ENCODE data around the gene LLGL1. TPM values are rescaled to one million over a fixed set of nuclear protein-coding genes. Genes with fewer than 3 reads are reported as not detected.

The LLGL1 gene
- total RNA-seq, 1 donor from 2014 or later: 43.5 TPM

GRCh38 chr17:18224387-18225120, 881 bp upstream of the LLGL1 start:
- H3K4me3 ChIP-seq (ENCODE audit: insufficient read depth, low read depth, low read length): peak overlapping the region; percentile 53

GRCh38 chr17:18225642-18226283, 328 bp downstream of the LLGL1 start:
- H3K27me3 Mint-ChIP-seq (ENCODE audit: low read depth, unreplicated experiment): no peaks in the 10 kb centered on the region
- peak overlapping the region; percentile 95 for H3K4me3 ChIP-seq (ENCODE audit: insufficient read depth, low read depth, low read length)
- H3K9me3 ChIP-seq (ENCODE audit: insufficient read depth, low read depth, low read length): no peaks in the 10 kb centered on the region
- no peaks in the 10 kb centered on the region for H3K27me3 ChIP-seq (ENCODE audit: insufficient read depth, low read length)
- peak overlapping the region; percentile 82 for H3K27ac Mint-ChIP-seq (ENCODE audit: unreplicated experiment)
- no peak for FAIRE-seq
- TF ChIP-seq CTCF (IDR thresholded peaks at IDR 0.05; ENCODE audit: insufficient read depth, low read depth, low read length): no peak
- no peak for TF ChIP-seq EZH2 (IDR thresholded peaks at IDR 0.05; ENCODE audit: insufficient read depth, low read length)
- no peak for DNase-seq (ENCODE audit: low read depth)
- H2AFZ ChIP-seq (ENCODE audit: low read depth, low read length): peak overlapping the region; percentile 88
- H3K4me2 ChIP-seq (ENCODE audit: low read length): peak overlapping the region; percentile 100
- peaks cover 27% of the 10 kb centered on the region for H3K4me1 ChIP-seq (ENCODE audit: insufficient read depth, low read length)
- H3K79me2 ChIP-seq (ENCODE audit: insufficient read depth, low read length): peaks cover 50% of the 10 kb centered on the region
- H4K20me1 ChIP-seq (ENCODE audit: insufficient read depth, low read length): peaks cover 49% of the 10 kb centered on the region
- H3K4me1 Mint-ChIP-seq (ENCODE audit: low read depth, unreplicated experiment): peaks cover 5% of the 10 kb centered on the region
- H3K9ac ChIP-seq (ENCODE audit: low read length): peak overlapping the region; percentile 97
- H3K9me3 Mint-ChIP-seq (ENCODE audit: unreplicated experiment): peaks cover 2% of the 10 kb centered on the region
- no peaks in the 10 kb centered on the region for H3K36me3 ChIP-seq (ENCODE audit: insufficient read depth, low read length)
- peak overlapping the region; percentile 100 for H3K4me3 Mint-ChIP-seq (ENCODE audit: unreplicated experiment)
- no peak overlapping the region for H3K27ac ChIP-seq (ENCODE audit: low read depth, low read length)
- no peaks in the 10 kb centered on the region for H3K36me3 Mint-ChIP-seq (ENCODE audit: low read depth, unreplicated experiment)

More at GRCh38 chr17:18224387-18225120, 881 bp upstream of the LLGL1 start:
- Mint-ChIP-seq H3K36me3 (ENCODE audit: low read depth, unreplicated experiment) (no peaks in the 10 kb centered on the region), H3K27ac (ENCODE audit: unreplicated experiment) (peak overlapping the region; percentile 94), H3K27me3 (ENCODE audit: low read depth, unreplicated experiment) (no peaks in the 10 kb centered on the region), H3K4me1 (ENCODE audit: low read depth, unreplicated experiment) (peaks cover 5% of the 10 kb centered on the region), H3K9me3 (ENCODE audit: unreplicated experiment) (peaks cover 2% of the 10 kb centered on the region), H3K4me3 (ENCODE audit: unreplicated experiment) (peak overlapping the region; percentile 88)
- DNase-seq (ENCODE audit: low read depth) (no peak), FAIRE-seq (no peak)
- Histone ChIP-seq H3K4me1 (ENCODE audit: insufficient read depth, low read length) (peaks cover 27% of the 10 kb centered on the region), H3K27ac (ENCODE audit: low read depth, low read length) (no peak overlapping the region), H3K4me2 (ENCODE audit: low read length) (peak overlapping the region; percentile 87), H4K20me1 (ENCODE audit: insufficient read depth, low read length) (peaks cover 37% of the 10 kb centered on the region), H2AFZ (ENCODE audit: low read depth, low read length) (peak overlapping the region; percentile 84), H3K9me3 (ENCODE audit: insufficient read depth, low read depth, low read length) (no peaks in the 10 kb centered on the region), H3K79me2 (ENCODE audit: insufficient read depth, low read length) (peaks cover 38% of the 10 kb centered on the region), H3K9ac (ENCODE audit: low read length) (peak overlapping the region; percentile 64), H3K27me3 (ENCODE audit: insufficient read depth, low read length) (no peaks in the 10 kb centered on the region), H3K36me3 (ENCODE audit: insufficient read depth, low read length) (no peaks in the 10 kb centered on the region)
- no peak for TF ChIP-seq EZH2 (IDR thresholded peaks at IDR 0.05; ENCODE audit: insufficient read depth, low read length)
- TF ChIP-seq CTCF (IDR thresholded peaks at IDR 0.05; ENCODE audit: insufficient read depth, low read depth, low read length): no peak

Measured in astrocyte (in vitro differentiated cells and primary cell).